ENCODE measurements around the gene TYK2.
"Not testable (repeated sequence)": the region's sequence is repeated elsewhere in the genome, so short reads cannot be mapped to it uniquely, and the experiment has no call there.

TYK2 gene

DNA sequence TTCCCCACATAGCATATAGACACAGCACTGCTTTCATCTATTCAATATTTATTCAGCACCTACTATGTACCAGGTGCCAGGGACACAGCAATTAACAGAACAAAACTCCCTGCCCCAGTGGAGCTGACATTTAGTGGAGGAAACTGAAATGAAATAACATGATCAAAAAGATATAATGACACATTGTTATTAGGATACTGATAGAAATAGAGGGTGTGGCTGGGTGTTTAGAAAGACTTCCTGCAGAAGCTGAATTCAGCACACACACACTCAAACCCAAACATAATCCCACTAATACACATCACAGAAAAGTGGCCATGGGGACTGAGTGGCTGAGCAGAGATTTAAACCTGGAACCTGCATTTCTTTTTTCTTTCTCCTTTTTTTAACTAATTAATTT is 26.7 kb upstream of the TYK2 start:
- DNase-seq: no peak

DNA sequence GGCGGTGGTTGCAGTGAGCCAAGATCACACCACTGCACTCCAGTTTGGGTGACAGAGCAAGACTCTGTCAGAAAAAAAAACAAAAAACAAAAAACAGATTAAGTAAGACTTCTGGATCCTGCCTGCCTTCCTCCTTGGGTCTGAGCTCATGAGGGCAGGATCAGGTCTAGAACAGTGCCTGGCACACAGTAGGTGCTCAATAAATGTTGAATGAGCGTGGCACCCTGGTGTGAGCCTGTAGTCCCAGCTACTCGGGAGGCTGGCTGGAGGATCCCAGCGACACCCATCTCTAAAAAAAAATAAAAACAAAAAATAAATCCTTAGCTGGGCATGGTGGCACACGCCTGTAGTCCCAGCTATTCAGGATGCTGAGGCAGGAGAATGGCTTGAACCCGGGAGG is 25.8 kb upstream of the TYK2 start:
- no peak for DNase-seq

DNA sequence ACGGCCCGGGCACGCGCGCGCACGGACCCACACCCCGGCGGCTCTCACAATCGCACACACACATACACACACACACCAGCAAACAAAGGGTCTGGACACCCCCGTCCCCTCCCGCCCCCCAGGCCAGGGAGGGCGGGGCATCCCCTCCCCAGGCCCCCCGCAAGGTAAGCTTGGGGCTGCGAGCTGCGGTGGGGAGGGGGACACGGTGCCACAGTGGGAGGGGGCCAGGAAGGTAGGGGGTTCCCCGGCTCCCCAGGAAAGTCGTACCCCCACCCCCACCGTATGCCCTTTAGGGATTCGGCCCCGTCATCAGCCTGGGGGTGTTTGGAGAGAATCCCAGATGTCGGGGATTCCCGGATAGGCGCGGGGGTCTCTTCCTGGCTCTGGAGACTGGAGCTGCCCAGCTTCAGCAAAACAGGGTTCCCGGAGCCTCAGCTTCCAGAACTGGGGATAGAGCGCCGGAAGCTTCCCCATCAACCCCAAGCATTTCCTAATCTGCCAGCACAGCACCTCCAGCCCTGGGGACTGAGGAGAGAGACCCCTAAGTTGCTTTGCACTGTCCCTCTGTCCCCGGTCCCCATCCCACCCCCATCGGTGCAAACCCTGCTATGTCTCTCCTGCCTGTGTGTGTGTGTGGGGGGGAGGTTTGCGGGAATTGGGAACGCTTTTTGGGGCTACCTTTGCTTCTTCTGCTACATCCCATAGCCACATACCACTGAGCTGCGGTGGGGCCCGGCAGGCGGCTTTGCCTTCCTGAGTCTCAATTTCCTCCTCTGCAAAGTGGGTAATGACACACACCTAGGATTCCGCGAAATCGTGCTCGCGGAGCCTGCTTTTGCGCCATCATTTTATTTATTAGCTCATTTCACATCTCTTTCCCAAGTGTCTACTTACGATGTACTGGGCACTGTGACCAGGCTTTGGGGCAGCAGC is 24.8 kb upstream of the TYK2 start:
- DNase-seq: peak; percentile 27

DNA sequence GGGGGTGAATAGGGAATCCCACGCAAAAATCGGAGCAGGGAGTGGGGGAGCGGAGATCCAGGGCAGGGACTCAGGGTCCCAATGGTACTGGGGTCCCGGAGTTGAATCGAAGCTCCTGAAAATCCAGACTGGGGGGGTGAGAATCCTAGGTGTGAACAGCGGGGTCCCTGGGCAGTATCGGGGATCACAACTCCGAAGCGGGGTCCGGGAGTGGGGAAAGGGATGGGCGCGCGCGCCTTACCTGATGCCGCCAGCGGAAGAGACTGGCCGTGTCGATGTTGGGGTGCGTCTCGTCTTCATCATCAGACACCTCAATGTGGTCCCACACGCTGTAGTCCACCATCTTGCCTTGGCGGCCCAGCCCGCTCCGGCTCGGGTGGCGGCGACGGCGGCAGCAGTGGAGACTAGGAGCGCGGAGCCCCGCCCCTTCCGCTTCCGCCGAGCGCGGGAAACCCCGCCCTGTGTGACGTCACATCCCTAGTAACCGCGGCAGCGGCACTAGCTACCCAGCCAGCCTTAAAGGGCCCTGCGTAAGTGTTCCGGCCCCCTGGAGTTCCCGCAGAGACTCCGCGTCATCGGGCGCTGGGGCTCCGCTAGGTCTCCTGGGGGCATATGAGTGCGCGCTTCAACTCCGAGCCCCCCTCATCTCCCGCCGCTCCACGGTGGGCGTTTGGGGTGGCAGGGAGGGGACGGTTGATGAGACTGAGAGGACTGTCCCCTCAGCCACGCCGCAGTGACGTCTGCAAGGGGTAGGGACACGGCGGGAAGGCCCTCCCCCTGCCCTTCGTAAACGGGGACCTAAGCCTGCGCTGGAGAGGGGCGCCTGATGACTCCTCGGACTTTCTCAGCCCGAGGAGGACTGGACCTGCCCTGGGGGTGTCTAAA is 23.0 kb upstream of the TYK2 start, which contains the start of gene CDC37:
CDC37 (minus strand) TSS at position 406 of the 885 bp plus-strand sequence; CDS start at position 343, 63 bp downstream.
- DNase-seq: peak; percentile 97

DNA sequence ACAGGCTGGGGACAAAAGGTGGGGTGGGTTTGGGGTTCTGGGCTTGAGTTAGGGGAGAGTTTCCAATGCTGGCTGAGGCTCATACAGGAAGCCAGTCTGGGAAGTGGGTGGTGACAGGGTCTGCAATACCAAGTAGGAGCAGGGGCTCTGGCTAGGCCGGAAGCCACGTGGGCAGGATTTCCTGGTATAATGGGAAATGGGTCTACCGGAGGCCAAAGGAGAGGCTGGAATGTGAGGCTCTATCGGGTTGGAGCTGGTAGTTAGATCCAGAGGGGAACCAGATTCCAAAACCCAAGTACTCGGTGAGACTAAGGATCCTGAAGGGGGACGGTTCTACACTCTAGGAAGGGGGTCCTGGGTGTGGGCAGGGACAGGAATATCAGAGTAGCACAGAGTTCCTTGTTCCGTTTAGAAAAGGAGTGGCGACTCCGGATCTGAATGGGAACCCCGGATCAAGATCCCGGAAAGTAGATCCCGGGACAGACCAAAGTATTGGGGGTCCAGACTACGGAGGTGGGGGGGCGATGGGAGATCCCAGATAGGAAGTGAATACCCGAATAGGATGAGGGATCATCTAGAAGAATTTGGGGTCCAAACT is 22.2 kb upstream of the TYK2 start:
- peak; percentile 51 for DNase-seq

DNA sequence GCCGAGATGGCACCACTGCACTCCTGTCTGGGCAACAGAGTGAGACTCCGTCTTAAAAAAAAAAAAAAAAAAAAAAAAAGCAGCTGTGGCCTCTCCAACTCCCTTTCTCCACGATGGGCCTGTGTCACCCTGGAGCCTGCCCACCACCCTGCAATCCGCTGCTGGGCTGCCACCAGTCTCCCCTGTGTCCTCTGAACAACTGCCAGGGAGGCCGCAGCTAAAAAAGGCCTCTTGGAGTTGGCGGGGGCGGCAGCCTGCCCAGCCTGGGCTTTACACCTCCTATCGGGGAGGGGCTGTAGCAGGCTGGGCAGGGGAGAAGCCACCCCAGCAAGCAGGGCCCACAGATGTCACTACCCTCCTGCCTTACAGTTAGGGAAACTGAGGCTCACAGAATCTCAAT is 19.5 kb upstream of the TYK2 start:
- DNase-seq: no peak

DNA sequence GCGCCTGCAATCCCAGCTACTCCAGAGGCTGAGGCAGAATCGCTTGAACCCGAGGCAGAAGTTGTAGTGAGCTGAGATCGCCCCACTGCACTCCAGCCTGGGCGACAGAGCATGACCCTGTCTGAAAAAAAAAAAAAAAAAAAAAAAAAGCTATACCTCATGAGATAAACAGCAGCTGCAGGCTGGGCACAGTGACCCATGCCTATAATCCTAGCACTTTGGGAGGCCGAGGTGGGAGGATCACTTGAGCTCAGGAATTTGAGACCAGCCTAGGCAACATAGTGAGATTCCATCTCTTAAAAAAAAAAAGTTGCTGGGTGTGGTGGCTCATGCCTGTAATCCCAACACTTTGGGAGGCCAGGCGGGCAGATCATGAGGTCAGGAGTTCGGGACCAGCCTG is 19.0 kb upstream of the TYK2 start:
- DNase-seq: not testable (repeated sequence)

DNA sequence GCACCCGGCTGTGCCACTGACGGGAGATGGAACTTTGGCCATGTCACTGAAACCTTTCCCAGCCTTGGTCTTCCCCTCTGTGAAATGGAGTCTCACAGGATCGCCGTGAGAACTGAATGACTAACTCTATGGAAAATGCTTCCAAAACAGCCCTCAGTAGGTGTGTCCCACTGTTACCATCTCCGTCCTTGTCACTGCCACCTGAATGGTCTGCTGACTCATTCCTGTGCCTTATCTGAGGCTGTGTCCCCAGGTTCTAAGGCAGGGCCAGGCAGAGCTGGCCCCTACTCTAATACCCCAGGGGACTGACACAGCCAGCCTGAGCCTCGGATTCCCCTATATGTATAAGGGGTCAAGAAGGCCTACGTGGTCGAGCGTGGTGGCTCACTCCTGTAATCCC is 18.4 kb upstream of the TYK2 start:
- DNase-seq: no peak

DNA sequence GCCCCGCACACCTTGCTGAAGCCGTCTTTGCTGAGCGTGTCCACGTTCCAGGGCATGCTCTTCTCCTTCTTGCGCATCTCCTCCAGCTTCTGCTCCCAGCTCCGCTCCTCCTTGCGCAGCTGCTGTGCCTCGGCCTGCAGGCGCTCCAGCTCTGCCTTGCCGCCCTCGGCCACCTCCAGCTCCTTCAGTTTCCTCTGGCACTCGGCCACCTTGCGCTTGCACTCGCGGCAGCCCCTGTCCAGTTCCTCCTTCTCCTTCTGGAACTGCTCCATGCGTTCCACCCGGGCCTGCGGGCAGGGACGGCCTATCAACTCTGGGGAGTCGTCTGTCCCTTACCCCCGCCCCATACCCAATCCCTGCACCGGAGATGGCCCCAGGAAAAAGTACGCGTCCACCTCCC is 15.5 kb upstream of the TYK2 start:
- DNase-seq: no peak

DNA sequence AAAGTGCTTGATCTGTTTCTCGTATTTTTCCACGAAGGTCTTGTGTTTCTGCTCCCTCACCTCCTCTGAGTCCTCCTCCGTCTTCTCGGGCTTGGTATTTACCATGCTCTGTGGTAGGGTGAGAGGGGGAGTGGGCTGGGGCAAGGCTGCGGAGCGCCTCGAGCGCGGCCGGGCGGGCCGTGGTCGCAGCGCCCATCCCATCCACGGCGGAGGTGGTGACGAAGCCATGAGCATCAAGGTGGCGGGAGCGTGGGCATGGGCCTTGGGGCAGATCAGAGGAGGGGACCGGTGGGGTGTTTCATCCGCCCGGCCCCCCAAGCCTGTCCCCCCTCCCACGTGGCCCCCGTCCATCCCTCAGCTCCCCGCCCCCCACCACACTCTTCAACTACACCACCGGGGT is 15.1 kb upstream of the TYK2 start:
- DNase-seq: no peak

DNA sequence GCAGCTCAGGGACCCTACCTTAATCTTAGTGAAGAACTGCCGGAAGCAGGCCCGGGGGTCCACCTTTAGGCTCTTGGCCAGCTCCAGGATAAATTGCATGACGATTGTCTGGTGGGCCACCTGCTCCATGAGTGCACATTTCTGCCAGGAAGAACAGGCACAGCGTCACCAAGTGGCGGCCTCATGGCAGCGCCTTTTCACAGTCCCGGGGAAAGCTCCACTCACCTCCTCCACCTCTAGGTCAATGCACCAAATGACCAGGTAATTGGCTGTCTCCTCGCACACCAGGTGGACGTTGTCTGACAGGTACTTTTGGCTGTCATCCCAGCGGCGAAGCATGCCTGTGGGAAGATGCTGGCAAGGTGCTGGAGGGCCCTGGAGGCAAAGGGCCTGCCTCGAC is 14.6 kb upstream of the TYK2 start:
- no peak for DNase-seq

DNA sequence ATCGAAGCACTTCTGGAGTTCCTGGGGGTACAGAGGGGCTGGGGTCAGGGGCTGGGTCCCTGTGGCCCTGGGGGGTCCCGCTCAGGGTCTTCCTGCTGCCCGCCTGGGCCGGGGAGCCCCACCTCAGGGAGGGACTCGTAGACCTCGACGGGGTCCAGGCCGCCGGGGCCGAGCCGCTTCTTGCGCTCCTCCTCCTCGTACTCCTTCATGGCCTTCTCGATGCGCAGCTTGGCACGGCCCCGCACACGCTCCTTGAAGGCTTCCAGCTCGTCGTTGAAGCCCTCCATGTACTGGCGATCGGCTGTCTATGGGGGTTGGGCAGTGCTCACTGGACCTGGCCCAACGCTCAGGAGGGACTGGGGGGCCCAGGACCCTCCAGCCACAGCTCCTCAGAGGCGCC is 12.8 kb upstream of the TYK2 start:
- no peak for DNase-seq

DNA sequence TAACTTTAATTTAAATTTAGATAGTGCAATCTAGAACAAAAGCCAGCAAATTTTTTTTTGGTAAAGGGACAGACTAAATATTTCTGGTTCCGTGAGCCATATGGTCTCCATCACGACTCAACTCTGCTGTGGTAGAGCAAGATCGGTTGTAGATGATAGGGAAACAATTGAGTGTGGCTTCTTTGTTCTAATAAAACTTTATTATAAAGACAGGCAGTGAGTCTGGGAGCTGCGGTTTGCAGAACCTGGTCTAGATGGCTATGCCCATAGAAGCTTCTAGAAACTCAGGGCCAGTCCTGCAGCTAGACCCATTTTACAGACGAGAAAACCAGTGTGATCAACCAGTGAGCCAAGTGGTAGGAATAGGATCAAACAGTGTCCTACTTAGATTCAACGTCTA is 11.7 kb upstream of the TYK2 start:
- DNase-seq: no peak

DNA sequence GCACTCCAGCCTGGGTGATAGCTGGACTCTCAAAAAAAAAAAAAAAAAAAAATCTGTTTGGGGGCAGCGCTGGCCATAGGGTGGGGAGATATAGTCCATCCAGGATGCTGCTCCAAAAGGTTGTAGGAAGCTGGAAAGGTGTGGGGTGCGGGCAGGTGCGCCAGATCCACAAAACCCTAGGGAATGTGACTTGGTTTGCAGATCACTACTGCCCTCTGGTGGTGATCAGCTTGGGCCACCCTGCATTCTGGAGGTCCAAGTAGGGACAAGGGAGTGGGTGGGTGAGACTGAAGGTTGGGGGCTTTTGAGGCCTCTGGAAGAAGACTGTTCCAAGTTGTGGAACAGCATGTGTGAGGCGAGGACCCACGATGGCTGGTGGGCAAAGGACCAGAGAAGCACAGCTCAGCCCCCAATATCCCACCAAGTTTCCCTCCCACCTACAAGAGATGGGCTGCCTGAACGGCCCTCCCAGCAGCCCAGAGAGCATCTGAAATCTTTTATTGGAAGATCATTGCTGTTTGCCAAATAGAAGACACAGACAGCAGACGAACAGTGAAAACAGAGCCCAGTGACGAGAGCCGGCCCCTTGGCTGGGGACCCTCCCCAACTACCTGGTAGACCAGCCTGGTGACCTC is 10.4 kb upstream of the TYK2 start:
- DNase-seq: peak; percentile 47

DNA sequence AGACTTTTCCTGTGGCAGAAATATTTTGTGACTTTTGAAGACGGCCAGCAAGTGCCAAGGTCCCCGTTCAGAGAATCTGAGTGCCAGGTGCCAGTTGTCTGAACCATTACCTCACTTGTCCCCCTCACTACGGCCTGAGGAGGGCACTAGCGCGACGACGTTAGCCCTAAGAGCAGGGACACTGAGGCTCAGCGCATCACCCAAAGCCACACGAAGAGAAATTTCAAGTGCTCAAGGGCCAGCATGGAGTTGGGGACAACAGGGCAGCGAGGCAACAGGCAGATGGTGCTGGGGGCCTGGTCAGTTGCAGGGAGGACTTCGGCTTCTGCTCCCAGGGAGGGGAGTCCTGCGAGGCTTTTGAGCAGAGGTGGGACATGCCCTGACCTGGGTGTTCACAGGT is 9.5 kb upstream of the TYK2 start:
- no peak for DNase-seq

DNA sequence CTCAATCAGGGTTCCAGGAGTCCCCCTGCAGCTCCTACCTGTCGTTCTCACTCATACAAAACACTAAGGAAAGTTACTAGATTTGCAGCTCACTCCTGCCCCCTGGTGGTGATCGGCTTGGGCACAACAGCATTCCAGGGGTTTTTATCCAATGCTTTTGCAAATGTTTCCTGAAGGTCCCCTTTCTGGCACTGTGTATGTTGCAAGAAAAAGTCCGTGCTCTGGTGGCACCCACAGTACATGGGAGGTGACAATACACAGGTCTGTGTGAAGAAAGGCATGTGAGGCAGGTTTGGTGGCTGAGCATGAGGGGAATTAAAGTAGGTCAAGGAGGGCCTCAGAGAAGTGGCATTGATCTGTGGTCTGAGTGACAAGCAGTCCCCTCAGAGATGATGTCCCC is 8.6 kb upstream of the TYK2 start:
- peak; percentile 69 for DNase-seq

DNA sequence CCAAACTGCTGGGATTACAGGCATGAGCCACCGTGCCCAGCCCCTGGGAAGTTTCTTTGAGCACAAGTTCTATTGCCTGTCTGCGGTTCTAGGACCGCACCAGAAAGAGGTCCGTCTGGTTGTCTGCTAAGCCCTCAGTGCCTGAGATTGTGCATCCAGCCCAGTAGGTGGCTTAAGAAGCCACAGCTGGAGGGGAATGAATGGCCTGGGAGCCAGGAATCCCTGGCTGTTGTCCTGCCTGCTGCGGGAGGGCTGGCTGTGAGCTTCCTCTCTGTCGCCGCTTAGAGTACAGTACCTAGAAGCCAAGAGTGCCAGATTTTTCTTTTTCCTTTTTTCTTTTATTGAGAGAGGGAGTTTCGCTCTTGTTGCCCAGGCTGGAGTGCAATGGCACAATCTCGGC is 4.2 kb upstream of the TYK2 start:
- no peak for DNase-seq

DNA sequence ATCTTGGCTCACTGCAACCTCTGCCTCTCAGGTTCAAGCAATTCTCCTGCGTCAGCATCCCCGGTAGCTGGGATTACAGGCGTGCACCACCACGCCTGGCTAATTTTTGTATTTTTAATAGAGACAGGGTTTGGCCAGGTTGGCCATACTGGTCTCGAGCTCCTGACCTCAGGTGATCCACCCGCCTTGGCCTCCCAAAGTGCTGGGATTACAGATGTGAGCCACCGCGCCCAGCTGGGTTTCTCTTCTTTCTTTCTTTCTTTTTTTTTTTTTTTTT is 2.8 kb upstream of the TYK2 start:
- not testable (repeated sequence) for DNase-seq

DNA sequence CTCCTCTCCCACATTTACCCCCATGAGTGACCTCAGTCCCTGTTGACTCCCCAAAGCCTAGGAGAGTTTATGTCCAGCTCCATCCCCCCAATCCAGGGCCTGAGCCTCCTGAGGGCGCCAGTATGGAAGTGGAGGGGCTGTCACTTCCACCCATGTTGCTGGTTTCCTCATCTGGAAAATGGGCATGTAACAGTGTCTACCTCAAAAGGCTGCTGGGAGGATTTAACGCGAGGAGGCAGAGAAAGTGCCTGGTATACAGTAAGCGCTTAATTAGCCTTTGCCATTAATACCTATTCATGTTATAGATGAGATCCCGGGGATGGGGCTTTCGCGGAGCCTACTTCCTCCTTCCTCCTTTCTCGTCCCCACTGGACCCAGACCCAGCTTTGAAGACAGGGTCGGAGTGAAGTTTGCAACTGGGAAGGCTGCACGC is 476 bp downstream of the TYK2 start:
- DNase-seq: peak; percentile 49

DNA sequence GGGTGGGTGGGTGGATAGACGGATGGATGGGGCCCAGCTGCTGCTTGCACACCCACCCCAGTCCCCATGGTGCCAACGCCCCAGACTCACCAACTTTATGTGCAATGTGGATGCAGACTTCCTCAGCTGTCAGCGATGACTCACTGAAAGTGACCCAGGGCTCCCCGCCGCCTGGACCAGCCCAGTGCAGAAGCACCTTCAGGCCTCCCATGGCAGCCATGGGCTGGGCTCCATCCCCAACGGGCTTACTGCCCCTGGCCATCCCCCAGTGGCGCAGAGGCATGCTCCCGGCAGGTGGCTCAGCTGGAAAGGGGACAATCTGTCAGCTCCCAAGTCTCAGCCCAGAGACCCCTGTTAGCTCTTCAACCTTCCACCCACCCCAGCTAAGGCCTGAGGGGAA is 2.2 kb downstream of the TYK2 start:
- DNase-seq: no peak

DNA sequence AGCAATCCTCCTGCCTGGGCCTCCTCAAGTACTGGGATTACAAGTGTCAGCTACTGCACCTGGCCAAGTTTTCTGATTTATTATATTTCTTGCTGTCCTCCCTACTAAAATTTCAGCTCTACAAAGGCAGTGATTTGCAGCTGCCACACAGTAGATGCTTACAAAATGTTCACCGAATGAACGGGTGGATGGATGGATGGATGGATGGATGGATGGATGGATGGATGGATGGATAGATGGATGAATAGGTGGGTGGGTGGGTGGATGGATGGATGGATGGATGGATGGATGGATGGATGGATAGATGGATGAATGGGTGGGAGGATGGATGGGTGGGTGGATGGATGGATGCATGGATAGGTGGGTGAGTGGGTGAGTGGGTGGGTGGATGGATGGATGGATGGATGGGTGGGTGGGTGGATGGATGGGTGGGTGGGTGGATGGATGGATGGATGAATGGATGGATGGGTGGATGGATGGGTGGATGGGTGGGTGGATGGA is 3.2 kb downstream of the TYK2 start:
- DNase-seq: not testable (repeated sequence)

DNA sequence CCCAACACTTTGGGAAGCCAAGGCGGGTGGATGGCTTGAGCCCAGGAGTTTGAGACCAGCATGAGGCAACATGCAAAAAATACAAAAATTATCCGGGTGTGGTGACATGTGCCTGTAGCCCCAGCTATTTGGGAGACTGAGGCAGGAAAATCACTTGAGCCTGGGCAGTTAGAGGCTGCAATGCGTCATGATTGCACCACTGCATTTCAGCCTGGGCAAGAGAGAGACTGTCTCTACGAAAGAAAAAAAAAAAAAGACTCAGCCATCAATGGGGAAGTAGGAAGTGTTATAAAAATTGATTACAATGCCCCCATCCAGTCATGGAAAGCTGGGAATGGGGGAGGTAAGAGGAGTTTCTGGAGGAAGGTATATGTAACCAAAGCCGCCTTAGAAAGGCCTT is 5.4 kb downstream of the TYK2 start:
- peak; percentile 76 for DNase-seq

DNA sequence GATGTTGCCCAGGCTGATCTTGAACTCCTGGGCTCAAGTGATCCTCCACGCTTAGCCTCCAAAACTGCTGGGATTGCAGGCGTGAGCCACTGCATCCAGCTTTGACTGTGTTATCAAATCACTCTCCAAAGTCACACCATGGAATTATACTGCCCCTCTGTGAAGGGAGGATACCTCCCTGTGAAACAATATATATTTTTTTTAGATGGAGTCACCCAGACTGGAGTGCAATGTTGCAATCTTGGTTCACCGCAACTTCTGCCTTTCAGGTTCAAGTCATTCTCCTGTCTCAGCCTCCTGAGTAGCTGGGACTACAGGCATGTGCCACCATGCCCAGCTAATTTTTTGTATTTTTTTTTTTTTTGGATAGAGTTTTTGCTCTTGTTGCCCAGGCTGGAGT is 7.7 kb downstream of the TYK2 start:
- peak; percentile 99 for DNase-seq
